ENCODE data around the gene PPM1H.

PPM1H gene

GRCh38 chr12:62720025-62720424 lies 214.9 kb downstream of the PPM1H start:
- no peak for DNase-seq (ENCODE audit: low spot score)
- TF ChIP-seq CTCF (IDR thresholded peaks at IDR 0.05; ENCODE audit: extremely low read depth, missing control alignments) = no peak

- DNase-seq (ENCODE audit: low spot score) = no peak
- no peak for TF ChIP-seq CTCF (IDR thresholded peaks at IDR 0.05; ENCODE audit: extremely low read depth, missing control alignments)
Measured at GRCh38 chr12:62718762-62719426, 216.1 kb downstream of the PPM1H start.

GRCh38 chr12:62717643-62718042 lies 217.3 kb downstream of the PPM1H start:
- TF ChIP-seq CTCF (IDR thresholded peaks at IDR 0.05; ENCODE audit: extremely low read depth, missing control alignments) = no peak
- DNase-seq (ENCODE audit: low spot score) = no peak

GRCh38 chr12:62716866-62717525 lies 218.0 kb downstream of the PPM1H start:
- DNase-seq (ENCODE audit: low spot score) = no peak

GRCh38 chr12:62716037-62716436 lies 218.9 kb downstream of the PPM1H start:
- no peak for TF ChIP-seq CTCF (IDR thresholded peaks at IDR 0.05; ENCODE audit: extremely low read depth, missing control alignments)
- DNase-seq (ENCODE audit: low spot score) = no peak

More at GRCh38 chr12:62716866-62717525, 218.0 kb downstream of the PPM1H start:
- no peak for TF ChIP-seq CTCF (IDR thresholded peaks at IDR 0.05; ENCODE audit: extremely low read depth, missing control alignments)

- DNase-seq (ENCODE audit: low spot score) = no peak
- no peak for TF ChIP-seq CTCF (IDR thresholded peaks at IDR 0.05; ENCODE audit: extremely low read depth, missing control alignments)
Measured at GRCh38 chr12:62714774-62715721, 219.9 kb downstream of the PPM1H start.

All from GM20000 (cell line).